ENCODE measurements around the gene DRGX.

The DRGX gene

DNA sequence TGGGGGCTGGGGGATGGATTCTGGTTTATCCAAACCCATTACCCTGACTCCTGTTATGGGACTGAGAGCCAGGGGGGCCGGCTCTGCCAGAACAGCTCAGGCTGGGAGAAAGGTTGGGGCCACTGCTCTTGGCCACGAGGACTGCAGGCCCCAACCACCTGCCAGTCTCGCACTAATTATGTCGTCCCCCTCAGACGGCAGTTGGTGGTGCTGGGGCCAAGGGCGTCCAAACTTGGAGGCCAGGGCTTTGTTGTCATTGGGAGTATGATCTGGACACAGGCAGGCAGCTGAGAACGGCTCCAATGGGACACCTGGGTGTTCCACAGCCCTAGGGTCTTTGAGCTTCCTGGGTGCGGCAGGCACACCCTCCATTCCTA is 34.7 kb downstream of the DRGX start:
- TF ChIP-seq, protein P1, sequence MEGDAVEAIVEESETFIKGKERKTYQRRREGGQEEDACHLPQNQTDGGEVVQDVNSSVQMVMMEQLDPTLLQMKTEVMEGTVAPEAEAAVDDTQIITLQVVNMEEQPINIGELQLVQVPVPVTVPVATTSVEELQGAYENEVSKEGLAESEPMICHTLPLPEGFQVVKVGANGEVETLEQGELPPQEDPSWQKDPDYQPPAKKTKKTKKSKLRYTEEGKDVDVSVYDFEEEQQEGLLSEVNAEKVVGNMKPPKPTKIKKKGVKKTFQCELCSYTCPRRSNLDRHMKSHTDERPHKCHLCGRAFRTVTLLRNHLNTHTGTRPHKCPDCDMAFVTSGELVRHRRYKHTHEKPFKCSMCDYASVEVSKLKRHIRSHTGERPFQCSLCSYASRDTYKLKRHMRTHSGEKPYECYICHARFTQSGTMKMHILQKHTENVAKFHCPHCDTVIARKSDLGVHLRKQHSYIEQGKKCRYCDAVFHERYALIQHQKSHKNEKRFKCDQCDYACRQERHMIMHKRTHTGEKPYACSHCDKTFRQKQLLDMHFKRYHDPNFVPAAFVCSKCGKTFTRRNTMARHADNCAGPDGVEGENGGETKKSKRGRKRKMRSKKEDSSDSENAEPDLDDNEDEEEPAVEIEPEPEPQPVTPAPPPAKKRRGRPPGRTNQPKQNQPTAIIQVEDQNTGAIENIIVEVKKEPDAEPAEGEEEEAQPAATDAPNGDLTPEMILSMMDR (IDR thresholded peaks at IDR 0.05; ENCODE audit: control extremely low read depth, extremely low read depth, low read depth, missing control alignments), result no peak
- no peak for DNase-seq (ENCODE audit: extremely low spot score)
- ChIA-PET CTCF (interaction anchor here (1.1 to 1.2 kb wide), 2 partner anchors 9 to 47 kb away, joined by 3 to 4 read pairs; no protein-coding TSS in a partner anchor), POLR2A (no interaction called here)

DNA sequence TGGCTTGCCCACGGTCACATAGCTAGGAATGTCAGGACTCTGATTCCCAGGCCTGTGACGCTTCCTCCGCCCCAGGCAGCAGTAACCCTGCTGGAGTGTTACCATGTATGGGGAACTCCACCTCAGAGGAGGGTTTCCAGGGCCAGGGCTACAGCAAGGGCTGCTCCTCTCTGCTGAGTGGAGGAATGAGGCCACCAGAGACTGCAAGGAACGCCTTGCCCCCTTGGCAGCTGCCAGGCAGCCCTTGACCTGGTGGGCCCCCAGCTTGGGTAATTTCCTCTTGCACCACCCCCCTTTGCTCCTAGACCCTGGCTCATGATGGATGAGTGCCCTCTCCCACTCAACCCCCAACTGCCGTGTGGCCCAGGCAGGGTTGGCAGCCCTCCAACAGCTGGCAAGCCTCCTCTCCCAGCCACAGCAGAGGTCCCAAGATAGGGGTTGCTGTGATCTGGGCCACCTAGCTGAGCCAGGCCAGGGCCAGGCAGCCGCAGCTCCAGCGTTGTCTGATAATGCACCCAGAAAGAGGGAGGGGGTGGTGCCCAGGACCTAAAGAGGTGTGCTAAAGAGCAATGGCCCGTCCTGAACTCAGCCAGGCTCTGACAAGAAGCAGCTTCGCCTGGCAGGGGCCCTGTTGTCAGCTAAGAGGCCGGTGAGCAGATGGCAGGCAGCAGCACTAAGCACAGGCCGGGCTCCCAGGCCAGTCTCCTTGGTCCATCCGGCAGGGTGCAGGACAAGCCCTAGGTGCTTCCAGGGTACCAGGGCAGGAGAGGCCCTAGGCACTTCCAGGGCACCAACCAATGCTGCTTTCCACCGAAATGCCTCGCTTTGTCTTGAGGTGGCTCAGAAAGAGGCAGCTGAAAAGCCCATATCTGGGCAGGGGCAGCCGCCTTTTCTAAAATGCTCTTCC is 35.4 kb downstream of the DRGX start:
- ChIA-PET CTCF (no interaction called here), POLR2A (no interaction called here)
- TF ChIP-seq, protein P1 (IDR thresholded peaks at IDR 0.05; ENCODE audit: control extremely low read depth, extremely low read depth, low read depth, missing control alignments), result no peak
- no peak for DNase-seq (ENCODE audit: extremely low spot score)

DNA sequence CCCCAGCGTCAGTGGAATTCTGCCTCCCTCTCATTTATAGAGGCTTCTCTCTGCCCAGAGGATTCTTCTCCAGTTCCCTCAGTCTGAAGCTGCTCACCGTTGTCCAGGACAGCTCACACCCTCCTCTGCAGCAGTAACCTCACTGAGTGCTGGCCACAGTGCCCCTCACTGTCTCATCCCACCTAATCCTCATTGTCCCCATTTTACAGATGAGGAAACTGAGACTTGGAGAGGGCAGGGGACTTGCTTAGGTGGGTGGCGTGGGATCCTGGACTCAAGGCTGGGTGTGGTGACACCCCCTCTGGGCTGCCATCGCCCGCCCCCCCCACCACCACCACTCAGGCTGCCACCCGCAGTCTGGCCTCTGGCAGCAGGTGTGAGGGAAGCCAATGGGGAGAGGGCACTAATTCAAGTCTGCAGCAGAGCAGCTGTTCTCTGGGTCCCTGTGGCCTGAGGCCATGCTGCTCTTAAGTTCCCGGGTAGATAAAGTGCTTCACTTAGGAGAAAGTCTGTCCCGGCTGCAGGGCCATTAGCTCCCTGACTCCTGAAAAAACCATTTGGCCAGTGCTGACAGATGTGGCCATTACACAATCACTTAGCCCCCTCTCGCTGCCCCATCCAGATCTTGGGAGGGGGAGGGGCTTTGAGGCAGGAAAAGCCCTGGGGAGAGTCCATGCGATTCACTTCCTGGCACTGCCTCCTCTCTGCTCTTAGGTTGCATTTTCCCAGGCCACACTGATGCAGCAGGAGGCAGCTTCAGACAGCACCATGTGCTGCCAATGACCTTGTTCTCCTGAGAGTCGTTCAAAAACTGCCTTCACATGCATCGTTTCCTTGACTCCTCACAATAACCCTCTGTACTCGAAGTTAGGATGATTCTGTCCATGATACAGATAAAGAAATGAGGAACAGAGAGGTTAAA is 36.3 kb downstream of the DRGX start:
- TF ChIP-seq, protein P1 (IDR thresholded peaks at IDR 0.05; ENCODE audit: control extremely low read depth, extremely low read depth, low read depth, missing control alignments), result no peak
- no peak for DNase-seq (ENCODE audit: extremely low spot score)
- ChIA-PET POLR2A (no interaction called here), CTCF (no interaction called here)

GRCh38 chr10:49357910-49358309 is 38.0 kb downstream of the DRGX start:
- ChIA-PET POLR2A (no interaction called here), CTCF (no interaction called here)
- TF ChIP-seq, protein P1 (IDR thresholded peaks at IDR 0.05; ENCODE audit: control extremely low read depth, extremely low read depth, low read depth, missing control alignments), result no peak
- no peak for DNase-seq (ENCODE audit: extremely low spot score)

GRCh38 chr10:49356944-49357343 is 38.9 kb downstream of the DRGX start:
- DNase-seq (ENCODE audit: extremely low spot score), result no peak
- TF ChIP-seq, protein P1 (IDR thresholded peaks at IDR 0.05; ENCODE audit: control extremely low read depth, extremely low read depth, low read depth, missing control alignments), result no peak
- POLR2A ChIA-PET, result no interaction called here
- CTCF ChIA-PET, result no interaction called here

- CTCF ChIA-PET, result no interaction called here
These were observed 39.7 kb downstream of the DRGX start for GRCh38 chr10:49356181-49356580.

More at GRCh38 chr10:49356181-49356580, 39.7 kb downstream of the DRGX start:
- POLR2A ChIA-PET, result no interaction called here
- no peak for DNase-seq (ENCODE audit: extremely low spot score)
- TF ChIP-seq, protein P1 (IDR thresholded peaks at IDR 0.05; ENCODE audit: control extremely low read depth, extremely low read depth, low read depth, missing control alignments), result no peak

All from GM10248 (cell line).